Liver (tissue), 3 donors: ENCODE results near the gene GAL.

Experiments
- GABPA ChIP-seq, 2 donors: IDR thresholded peaks in 1 of 2; conservative IDR thresholded peaks in 1 of 2; 2 replicates each; pipeline ENCODE4 v1.6.1; 2016; ENCODE audit warnings: antibody characterized with exemption in 2 of 2, mild to moderate bottlenecking in 1 of 2, moderate library complexity in 1 of 2
- JUND ChIP-seq, 2 donors: IDR thresholded peaks; 2 replicates each; pipeline ENCODE4 v1.6.1; 2016; ENCODE audit warnings: antibody characterized with exemption in 2 of 2
- SP1 ChIP-seq: IDR thresholded peaks from 2 replicates; pipeline ENCODE4 v1.6.1; 2018; ENCODE audit warnings: antibody characterized with exemption, mild to moderate bottlenecking
- YY1 ChIP-seq: IDR thresholded peaks from 2 replicates; pipeline ENCODE4 v1.6.1; 2016; ENCODE audit warnings: antibody characterized with exemption, mild to moderate bottlenecking
- TF ChIP-seq, protein P1 (sequence below): fragments of 150-350 bp; IDR thresholded peaks from 2 replicates; pipeline ENCODE4 v1.5.1; 2017; ENCODE audit warnings: improper control_type of control experiment, low read depth, low read length; ENCODE audit not compliant: missing input control
- TF ChIP-seq, protein P2 (sequence below): IDR thresholded peaks from 2 replicates; pipeline ENCODE4 v1.6.1; 2016; ENCODE audit warnings: antibody characterized with exemption, mild to moderate bottlenecking
- donor health status: healthy.
- donor health status: healthy.

DNA sequence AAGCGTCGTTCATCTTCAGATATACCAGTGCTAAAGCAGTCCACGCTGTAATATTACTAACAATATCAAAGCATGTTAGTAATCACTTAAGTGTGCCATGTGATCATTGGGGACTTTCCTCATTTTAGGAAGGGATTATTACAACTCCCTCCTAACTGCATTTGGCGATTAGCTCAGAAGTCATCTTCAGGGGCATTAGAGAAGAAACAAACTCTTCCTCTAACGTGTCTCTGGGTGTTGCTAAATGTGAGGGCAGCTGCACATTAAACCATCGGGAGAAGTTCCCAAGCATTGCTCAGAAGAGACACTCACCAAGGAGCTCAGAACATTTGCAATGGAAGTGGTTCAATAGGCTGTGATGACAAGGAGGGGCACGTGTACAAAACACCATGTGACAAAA, 49.8 kb downstream of the GAL start:
- TF ChIP-seq, protein P1, sequence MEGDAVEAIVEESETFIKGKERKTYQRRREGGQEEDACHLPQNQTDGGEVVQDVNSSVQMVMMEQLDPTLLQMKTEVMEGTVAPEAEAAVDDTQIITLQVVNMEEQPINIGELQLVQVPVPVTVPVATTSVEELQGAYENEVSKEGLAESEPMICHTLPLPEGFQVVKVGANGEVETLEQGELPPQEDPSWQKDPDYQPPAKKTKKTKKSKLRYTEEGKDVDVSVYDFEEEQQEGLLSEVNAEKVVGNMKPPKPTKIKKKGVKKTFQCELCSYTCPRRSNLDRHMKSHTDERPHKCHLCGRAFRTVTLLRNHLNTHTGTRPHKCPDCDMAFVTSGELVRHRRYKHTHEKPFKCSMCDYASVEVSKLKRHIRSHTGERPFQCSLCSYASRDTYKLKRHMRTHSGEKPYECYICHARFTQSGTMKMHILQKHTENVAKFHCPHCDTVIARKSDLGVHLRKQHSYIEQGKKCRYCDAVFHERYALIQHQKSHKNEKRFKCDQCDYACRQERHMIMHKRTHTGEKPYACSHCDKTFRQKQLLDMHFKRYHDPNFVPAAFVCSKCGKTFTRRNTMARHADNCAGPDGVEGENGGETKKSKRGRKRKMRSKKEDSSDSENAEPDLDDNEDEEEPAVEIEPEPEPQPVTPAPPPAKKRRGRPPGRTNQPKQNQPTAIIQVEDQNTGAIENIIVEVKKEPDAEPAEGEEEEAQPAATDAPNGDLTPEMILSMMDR: no peak
- TF ChIP-seq JUND (IDR thresholded peaks at IDR 0.05) (no peak), SP1 (no peak), GABPA (IDR thresholded peaks at IDR 0.05 in 1 of 2, conservative IDR thresholded peaks at IDR 0.05 in 1 of 2) (no peak), YY1 (no peak)
- TF ChIP-seq, protein P2, sequence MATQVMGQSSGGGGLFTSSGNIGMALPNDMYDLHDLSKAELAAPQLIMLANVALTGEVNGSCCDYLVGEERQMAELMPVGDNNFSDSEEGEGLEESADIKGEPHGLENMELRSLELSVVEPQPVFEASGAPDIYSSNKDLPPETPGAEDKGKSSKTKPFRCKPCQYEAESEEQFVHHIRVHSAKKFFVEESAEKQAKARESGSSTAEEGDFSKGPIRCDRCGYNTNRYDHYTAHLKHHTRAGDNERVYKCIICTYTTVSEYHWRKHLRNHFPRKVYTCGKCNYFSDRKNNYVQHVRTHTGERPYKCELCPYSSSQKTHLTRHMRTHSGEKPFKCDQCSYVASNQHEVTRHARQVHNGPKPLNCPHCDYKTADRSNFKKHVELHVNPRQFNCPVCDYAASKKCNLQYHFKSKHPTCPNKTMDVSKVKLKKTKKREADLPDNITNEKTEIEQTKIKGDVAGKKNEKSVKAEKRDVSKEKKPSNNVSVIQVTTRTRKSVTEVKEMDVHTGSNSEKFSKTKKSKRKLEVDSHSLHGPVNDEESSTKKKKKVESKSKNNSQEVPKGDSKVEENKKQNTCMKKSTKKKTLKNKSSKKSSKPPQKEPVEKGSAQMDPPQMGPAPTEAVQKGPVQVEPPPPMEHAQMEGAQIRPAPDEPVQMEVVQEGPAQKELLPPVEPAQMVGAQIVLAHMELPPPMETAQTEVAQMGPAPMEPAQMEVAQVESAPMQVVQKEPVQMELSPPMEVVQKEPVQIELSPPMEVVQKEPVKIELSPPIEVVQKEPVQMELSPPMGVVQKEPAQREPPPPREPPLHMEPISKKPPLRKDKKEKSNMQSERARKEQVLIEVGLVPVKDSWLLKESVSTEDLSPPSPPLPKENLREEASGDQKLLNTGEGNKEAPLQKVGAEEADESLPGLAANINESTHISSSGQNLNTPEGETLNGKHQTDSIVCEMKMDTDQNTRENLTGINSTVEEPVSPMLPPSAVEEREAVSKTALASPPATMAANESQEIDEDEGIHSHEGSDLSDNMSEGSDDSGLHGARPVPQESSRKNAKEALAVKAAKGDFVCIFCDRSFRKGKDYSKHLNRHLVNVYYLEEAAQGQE: no peak
